Transverse colon (tissue), 4 donors: ENCODE results near the gene MAIP1.

Experiments used
- EP300 ChIP-seq: sonication (generic); formaldehyde crosslinking; IDR thresholded peaks from one replicate; pipeline ENCODE4 v1.6.1; 2017; ENCODE audit warnings: antibody characterized with exemption, low read depth
- POLR2A ChIP-seq: fragments of 450-650 bp; IDR thresholded peaks from one replicate; pipeline ENCODE4 v1.6.1; 2016; ENCODE audit warnings: antibody characterized with exemption, mild to moderate bottlenecking, moderate library complexity
- POLR2AphosphoS5 ChIP-seq, 3 donors: sonication (generic); formaldehyde crosslinking; IDR thresholded peaks; one replicate each; pipeline ENCODE4 v1.6.1; 2016; ENCODE audit warnings: antibody characterized with exemption in 3 of 3
- TF ChIP-seq, protein P1 (sequence below), 5 experiments: fragments of 200-600 bp in 3 of 5; fragments of 450-650 bp in 2 of 5; sonication (generic) in 3 of 5; IDR thresholded peaks; 1 replicate in 2 of 5; 2 replicates in 3 of 5; pipeline ENCODE4 v1.5.1; 2016 to 2017; ENCODE audit warnings: antibody characterized with exemption in 5 of 5, inconsistent platforms in 3 of 5, mild to moderate bottlenecking in 2 of 5, moderate library complexity in 1 of 5

DNA sequence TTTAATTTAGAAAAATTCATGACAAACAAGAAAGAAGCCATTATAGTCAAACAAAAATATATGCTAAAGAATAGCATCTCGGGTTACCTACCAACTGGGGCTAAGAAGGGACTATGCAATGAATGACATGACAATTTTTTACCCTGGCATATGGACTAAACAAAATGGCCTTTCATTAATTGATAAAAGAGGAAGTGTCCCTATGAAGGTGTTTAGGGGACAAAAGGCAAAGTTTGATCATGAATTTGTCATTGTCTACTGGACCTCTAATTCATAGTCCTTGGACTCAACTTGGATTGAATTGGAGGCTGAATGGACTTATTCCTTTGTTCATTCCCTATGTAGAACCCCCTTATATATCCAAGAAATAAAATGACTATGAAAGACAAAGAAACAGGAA is 12.7 kb downstream of the MAIP1 start:
- no peak for TF ChIP-seq POLR2A
- TF ChIP-seq, protein P1, sequence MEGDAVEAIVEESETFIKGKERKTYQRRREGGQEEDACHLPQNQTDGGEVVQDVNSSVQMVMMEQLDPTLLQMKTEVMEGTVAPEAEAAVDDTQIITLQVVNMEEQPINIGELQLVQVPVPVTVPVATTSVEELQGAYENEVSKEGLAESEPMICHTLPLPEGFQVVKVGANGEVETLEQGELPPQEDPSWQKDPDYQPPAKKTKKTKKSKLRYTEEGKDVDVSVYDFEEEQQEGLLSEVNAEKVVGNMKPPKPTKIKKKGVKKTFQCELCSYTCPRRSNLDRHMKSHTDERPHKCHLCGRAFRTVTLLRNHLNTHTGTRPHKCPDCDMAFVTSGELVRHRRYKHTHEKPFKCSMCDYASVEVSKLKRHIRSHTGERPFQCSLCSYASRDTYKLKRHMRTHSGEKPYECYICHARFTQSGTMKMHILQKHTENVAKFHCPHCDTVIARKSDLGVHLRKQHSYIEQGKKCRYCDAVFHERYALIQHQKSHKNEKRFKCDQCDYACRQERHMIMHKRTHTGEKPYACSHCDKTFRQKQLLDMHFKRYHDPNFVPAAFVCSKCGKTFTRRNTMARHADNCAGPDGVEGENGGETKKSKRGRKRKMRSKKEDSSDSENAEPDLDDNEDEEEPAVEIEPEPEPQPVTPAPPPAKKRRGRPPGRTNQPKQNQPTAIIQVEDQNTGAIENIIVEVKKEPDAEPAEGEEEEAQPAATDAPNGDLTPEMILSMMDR (IDR thresholded peaks at IDR 0.05) = no peak
- TF ChIP-seq POLR2AphosphoS5 (IDR thresholded peaks at IDR 0.05) = no peak
- no peak for TF ChIP-seq EP300
